A673 (cell line): ENCODE measurements around the gene CCSER1. TPM values are rescaled to one million over a fixed set of nuclear protein-coding genes. Genes with fewer than 3 reads are reported as not detected.

Experiments used
- BruUV-seq: library from RNA; stranded (reverse); fragments of 400-500 nt; replicated peaks from 2 replicates; lab custom pipeline; 2021; lab: Mats Ljungman, UMichigan
- CTCF ChIA-PET: fragments of 300-600 bp; sonication (Branson Sonifier 250); formaldehyde crosslinking; loops from one replicate; lab custom pipeline; 2022; ENCODE audit warnings: antibody characterized with exemption; lab: Charles Lee
- POLR2A ChIA-PET: fragments of 300-600 bp; sonication (Branson Sonifier 250); formaldehyde crosslinking; loops from one replicate; lab custom pipeline; 2022; ENCODE audit warnings: antibody characterized with exemption; ENCODE audit not compliant: low non-redundant PET; lab: Charles Lee
- DNase-seq: peaks from one replicate; pipeline ENCODE4 v3.0.0-alpha.2; 2015; ENCODE audit warnings: low spot score
- H3K27ac ChIP-seq: fragments of 200-600 bp; sonication (generic); 2 replicates; pipeline ENCODE4 v1.5.1; 2016; ENCODE audit warnings: mixed run types, low read depth, mild to moderate bottlenecking, mixed read lengths, antibody characterized with exemption, low read length; ENCODE audit not compliant: poor library complexity, severe bottlenecking
- H3K27me3 ChIP-seq: fragments of 200-600 bp; sonication (generic); replicated peaks from 2 replicates; pipeline ENCODE4 v1.6.1; 2017; ENCODE audit warnings: mixed run types, low read depth, mild to moderate bottlenecking, mixed read lengths, antibody characterized with exemption, low read length; ENCODE audit not compliant: insufficient read depth, poor library complexity
- H3K36me3 ChIP-seq: fragments of 200-600 bp; sonication (generic); 2 replicates; pipeline ENCODE4 v1.6.1; 2016; ENCODE audit warnings: mixed run types, mild to moderate bottlenecking, mixed read lengths, antibody characterized with exemption, low read length; ENCODE audit not compliant: insufficient read depth, poor library complexity, severe bottlenecking
- H3K4me1 ChIP-seq: fragments of 200-600 bp; sonication (generic); 2 replicates; pipeline ENCODE4 v1.6.1; 2017; ENCODE audit warnings: mixed run types, mild to moderate bottlenecking, mixed read lengths, antibody characterized with exemption, low read length; ENCODE audit not compliant: insufficient read depth, poor library complexity, severe bottlenecking
- H3K4me3 ChIP-seq: fragments of 200-600 bp; sonication (generic); 2 replicates; pipeline ENCODE4 v1.5.1; 2016; ENCODE audit warnings: low read depth, mixed run types, mild to moderate bottlenecking, mixed read lengths, low read length; ENCODE audit not compliant: poor library complexity, severe bottlenecking
- H3K9me3 ChIP-seq: fragments of 200-600 bp; sonication (generic); 2 replicates; pipeline ENCODE4 v1.6.1; 2016; ENCODE audit warnings: mixed run types, low read depth, mild to moderate bottlenecking, mixed read lengths, antibody characterized with exemption, low read length; ENCODE audit not compliant: poor library complexity, severe bottlenecking
- CTCF ChIP-seq: fragments of 300-800, 200-600 bp; sonication (generic); conservative IDR thresholded peaks from 2 replicates; pipeline ENCODE4 v1.5.1; 2017; ENCODE audit warnings: low read depth, mild to moderate bottlenecking, antibody characterized with exemption, low read length, moderate library complexity, mixed read lengths
- EZH2 ChIP-seq: fragments of 200-600 bp; sonication (generic); IDR thresholded peaks from 2 replicates; pipeline ENCODE4 v1.6.1; 2017; ENCODE audit warnings: borderline replicate concordance, low read depth, mild to moderate bottlenecking, mixed read lengths, antibody characterized with exemption, low read length; ENCODE audit not compliant: poor library complexity, severe bottlenecking
- intact Hi-C: fragments of 100-400 bp; cut with micrococcal nuclease; formaldehyde crosslinking; loops from one replicate; pipeline ENCODE4 v1.10.0; 2022; ENCODE audit not compliant: unreplicated experiment
- total RNA-seq: library from RNA; stranded (reverse); gene quantifications from 2 replicates; pipeline ENCODE4 v1.2.3, GENCODE V29; 2021

The CCSER1 gene
- total RNA-seq, 1 experiment from 2014 or later = not detected

DNA sequence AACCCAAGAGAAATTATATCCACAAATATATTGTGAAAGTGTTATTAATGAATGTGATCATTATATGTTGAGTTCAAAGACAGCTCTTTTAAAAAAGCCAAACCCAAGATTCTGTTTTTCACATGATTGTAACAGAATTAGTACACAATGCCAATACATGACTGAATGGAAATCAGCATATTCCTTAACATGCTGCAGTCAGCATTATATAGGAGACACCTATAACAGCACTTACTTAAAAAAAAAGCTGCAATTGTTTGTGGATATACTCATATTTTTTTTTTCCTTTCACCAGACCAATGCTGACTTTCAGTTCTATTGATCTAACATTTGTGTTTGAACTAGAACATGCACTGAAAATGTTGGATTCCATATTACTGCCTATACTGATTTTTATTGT lies 165.2 kb downstream of the CCSER1 start:
- intact Hi-C loops = loop anchor here (5.0 to 10.0 kb wide), 3 partner anchors 168 to 338 kb away; partner anchors contain the start of gene CCSER1
- Histone ChIP-seq H3K4me3 (no peak overlapping the region), H3K4me1 (no peaks in the 10 kb centered on the region), H3K36me3 (no peaks in the 10 kb centered on the region), H3K27me3 (no peaks in the 10 kb centered on the region), H3K27ac (no peak overlapping the region), H3K9me3 (no peaks in the 10 kb centered on the region)
- POLR2A ChIA-PET = no interaction called here
- TF ChIP-seq CTCF (no peak), EZH2 (no peak)
- CTCF ChIA-PET = no interaction called here
- no peak for DNase-seq
- no TSS peak for BruUV-seq

DNA sequence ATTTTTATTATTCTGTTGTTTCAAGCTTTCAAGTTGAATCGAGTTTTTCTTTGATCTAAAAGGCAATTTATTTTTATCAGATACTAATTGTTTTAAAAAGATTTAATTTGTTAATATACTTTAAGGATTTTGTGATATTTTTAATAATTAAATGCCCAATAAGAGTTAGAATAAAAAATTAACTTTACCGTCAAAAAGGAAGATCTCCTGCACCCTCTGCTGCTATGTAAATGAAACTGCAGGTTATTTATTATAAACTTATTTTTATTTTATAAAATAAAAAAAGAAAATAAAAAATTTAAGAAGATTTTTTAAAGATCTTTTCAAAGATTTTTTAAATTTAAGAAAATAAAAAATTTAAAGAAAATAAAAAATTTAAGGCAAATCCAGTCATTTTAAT lies 166.1 kb downstream of the CCSER1 start:
- no peaks in the 10 kb centered on the region for H3K9me3 ChIP-seq
- BruUV-seq = no TSS peak
- H3K4me3 ChIP-seq = no peak overlapping the region
- no peak for TF ChIP-seq EZH2
- no peak; the same call in 1 of the 2 replicates for TF ChIP-seq CTCF
- H3K4me1 ChIP-seq = no peaks in the 10 kb centered on the region
- POLR2A ChIA-PET = no interaction called here
- intact Hi-C loops = loop anchor here (5.0 to 10.0 kb wide), 3 partner anchors 169 to 339 kb away; partner anchors contain the start of gene CCSER1
- no peaks in the 10 kb centered on the region for H3K36me3 ChIP-seq
- no peak for DNase-seq
- H3K27ac ChIP-seq = no peak overlapping the region
- CTCF ChIA-PET = no interaction called here
- H3K27me3 ChIP-seq = no peaks in the 10 kb centered on the region

GRCh38 chr4:90299373-90299772 lies 172.2 kb downstream of the CCSER1 start:
- Histone ChIP-seq H3K27me3 (no peaks in the 10 kb centered on the region), H3K27ac (no peak overlapping the region), H3K9me3 (no peaks in the 10 kb centered on the region), H3K4me3 (no peak overlapping the region), H3K4me1 (no peaks in the 10 kb centered on the region), H3K36me3 (no peaks in the 10 kb centered on the region)
- DNase-seq = no peak
- no peak for TF ChIP-seq CTCF
- no peak for TF ChIP-seq EZH2
- intact Hi-C loops = loop anchor here (10.0 kb wide), 2 partner anchors 175 to 345 kb away; partner anchors contain the start of gene CCSER1
- no TSS peak for BruUV-seq
- POLR2A ChIA-PET = no interaction called here
- CTCF ChIA-PET = no interaction called here
